Stimulated activated CD8-positive, alpha-beta memory T cell treated with anti-CD3 and anti-CD28 coated beads, Interleukin-12 subunit alpha, Interleukin-12 subunit beta, amount 100 ng/mL, for 1 hour (primary cell): ENCODE measurements around the gene RDH16.
"Not testable (repeated sequence)": the region's sequence is repeated elsewhere in the genome, so short reads cannot be mapped to it uniquely, and the experiment has no call there.

Experiments
- DNase-seq: peaks from one replicate; pipeline ENCODE4 v3.0.0-alpha.2; 2020; ENCODE audit warnings: low read depth

RDH16 gene

DNA sequence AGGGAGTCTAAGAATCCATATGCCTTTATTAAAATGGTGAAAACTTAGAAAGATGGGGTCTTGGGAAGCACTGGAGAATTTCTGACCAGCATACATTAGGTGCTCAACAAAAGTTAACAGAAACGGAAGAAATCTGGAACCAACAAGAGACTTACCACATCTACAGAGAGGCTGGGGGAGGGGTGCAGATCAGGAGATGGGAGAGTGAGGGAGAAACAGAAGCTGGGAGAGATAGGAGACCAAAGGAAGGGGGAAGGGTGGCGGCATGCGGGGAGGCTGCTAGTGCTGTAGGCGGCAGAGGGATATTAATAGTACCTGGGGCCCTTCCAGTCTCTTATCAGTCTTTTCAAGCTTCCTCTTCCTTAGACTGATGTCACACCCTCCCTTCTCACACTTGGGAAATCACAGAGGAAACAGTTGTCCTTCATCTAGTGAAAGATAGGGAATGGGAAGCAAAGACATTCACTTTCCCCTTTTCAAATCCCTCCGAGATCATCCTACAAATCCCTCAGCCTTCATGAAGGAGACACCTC lies 30.9 kb upstream of the RDH16 start:
- DNase-seq: no peak

DNA sequence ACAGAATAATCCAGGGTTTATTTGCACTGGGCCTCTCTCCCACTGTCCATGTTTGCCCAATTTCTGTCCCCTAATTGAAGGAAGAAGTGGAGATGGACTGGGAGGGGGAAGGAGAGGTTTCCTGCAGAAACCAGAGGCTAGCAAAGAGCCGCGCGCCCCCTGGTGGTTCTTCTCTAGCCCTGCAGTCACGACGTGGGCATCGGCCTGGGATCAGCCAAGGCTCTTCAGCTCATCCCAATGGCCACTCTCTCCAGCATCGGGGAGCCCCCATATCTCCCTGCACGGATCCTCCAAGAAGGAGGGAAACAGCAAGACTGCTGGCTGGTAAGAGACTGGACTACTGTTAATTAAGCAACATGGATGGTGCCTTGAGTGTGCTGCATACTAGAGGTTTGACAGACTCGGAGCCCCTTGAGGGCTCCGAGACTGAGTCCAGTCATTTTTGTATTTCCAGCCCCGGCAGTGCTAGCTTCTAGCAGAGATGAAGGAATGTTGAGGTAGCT lies 30.2 kb upstream of the RDH16 start:
- peak; percentile 66 for DNase-seq

DNA sequence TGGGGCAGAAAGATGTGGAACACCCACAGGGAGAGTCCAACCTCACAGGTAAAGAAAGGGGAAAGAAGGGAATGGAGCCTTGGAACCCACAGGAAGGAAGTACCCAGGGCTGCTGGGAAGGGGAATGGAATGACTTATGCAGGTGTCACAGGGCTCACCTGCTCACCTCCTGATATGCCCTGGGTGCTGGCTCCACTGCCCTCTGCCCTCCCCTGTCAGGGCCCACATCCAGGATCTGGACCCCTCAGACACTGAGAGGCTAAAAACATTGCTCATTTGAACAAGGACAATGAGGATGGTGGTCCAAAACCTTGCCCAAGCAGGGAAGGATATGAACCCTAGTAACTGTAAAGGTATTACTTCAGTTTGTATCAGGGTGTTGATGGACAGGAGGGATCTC lies 29.6 kb upstream of the RDH16 start:
- DNase-seq: no peak

DNA sequence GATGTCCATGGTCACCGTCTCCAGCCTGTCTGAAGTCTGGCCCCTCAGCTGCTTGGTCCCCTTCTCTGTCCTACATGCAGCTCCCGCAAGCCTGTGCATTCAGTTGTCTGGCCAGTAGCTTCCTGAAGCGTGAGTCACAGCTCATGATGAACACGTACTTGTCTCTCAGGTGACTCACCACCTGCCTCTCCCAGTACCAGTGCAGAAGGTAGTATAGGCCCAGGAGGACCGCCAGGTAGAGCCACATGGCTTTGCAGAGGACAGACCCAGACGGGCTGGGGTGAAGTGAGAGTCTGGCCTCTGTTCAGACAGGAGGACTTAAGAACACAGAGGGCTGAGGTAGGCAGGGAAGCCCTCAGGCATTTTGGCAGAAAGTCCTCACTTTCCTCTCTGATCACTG lies 28.3 kb upstream of the RDH16 start:
- not testable (repeated sequence) for DNase-seq

DNA sequence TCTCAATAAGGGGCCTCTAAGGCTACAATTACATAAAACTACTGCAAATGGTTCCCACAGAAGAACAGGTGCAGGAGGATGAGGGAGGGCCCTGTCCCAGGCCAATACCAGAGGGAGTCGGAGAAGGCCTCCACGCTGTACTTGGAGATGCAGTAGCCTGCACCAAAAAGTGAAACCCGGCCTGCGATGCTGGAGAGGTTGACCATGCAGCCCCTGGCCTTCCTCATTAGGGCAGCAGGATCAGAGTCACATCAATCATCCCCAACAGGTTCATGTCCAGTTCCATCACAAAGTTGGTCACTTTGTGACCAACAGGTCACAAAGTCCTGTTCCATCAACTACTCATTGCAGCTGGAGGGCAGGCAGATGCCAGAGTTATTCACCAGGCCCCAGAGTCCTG lies 26.0 kb upstream of the RDH16 start:
- no peak for DNase-seq

DNA sequence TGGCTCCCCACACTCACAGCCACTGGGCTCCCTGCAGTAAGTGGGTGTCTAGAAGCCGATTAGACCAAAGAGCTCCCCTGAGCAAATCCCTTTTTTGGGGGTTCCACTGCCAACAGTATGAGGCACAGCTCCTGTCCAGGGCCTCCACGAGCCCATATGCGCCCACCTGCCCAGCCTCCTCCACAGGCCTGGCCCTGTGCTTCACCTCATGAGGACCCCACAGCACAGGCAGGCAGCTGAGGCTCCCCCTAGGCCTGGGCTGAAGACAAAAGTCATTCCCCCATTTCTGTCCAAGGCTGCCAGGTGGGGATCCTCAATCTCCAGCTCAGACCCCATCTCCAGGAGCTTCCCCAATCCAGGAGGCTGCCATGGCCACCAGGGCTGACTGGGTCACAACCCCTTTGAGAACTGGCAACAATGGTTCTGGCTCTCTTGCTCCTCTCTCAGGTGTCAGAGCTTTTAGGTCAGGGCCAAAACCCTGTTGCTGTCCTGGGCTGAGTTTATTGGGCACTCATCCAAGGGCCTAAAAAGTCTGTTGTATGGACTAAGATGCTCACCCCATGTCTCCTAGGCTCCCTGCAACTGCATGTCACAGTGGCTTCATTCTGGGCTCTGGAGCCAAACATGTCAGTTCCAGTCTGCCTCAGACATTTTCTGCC lies 25.3 kb upstream of the RDH16 start:
- DNase-seq: not testable (repeated sequence)

DNA sequence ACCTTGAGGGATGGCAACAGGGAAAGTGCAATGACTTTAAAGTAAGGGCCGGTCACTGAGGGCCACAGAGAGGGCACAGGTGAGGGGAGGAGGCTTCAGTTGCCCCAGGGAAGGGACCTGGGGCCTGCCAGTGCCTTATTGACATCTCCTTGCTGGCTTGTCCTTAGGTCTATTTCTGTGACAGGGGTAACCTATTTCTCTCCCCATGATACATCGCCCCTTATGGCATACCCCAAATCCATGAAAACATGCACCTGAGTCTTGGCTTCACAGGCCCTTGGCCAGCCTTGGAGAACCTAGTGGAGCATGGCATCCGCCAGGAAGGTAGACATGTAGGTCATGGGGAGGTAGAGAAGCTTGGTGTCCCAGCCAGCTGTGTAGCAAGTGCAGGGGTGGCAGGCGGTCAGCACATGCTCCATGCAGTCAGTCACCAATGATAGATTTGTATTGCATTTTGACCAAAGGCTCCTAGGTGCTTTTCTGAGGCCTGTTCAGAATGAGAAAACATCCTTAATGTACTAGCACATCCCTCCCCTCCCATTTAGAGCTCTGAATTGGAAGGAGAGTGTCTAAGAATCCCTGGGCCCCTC lies 23.6 kb upstream of the RDH16 start:
- DNase-seq: no peak

DNA sequence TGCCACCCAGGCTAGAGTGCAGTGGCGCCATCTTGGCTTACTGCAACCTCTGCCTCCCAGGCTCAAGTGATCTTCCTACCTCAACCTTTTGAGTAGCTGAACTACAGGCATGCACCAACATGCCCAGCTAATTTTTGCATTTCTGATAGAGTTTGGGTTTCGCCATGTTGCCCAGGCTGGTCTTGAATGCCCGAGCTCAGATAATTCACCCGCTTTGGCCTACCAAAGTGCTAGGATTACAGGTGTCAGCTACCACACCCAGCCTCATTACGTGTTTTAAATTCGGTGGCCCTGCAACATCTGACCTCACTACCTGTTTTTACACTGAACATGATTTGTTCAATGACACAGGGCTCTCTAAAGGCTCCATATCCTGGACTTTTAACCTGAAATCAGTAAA lies 22.9 kb upstream of the RDH16 start:
- no peak for DNase-seq

DNA sequence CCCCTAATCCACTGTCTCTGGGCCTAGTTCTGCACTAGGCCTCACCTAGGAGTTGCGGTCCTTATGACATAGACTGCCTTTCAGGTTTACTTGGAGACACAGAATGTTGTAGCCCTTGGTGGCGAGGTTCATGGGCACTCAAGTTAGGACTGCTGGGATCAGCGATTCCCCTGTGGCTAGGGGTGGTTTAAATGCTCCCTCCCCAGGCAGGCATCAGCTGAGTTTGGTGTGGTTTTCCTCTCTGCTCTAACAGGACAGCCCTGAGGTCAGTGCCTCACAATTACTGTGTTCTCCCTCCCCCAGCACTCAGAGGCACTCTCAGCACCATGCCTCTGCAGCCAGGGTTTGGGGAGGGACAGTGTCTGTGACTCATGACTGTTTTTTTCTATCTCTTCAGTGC lies 22.2 kb upstream of the RDH16 start:
- no peak for DNase-seq

DNA sequence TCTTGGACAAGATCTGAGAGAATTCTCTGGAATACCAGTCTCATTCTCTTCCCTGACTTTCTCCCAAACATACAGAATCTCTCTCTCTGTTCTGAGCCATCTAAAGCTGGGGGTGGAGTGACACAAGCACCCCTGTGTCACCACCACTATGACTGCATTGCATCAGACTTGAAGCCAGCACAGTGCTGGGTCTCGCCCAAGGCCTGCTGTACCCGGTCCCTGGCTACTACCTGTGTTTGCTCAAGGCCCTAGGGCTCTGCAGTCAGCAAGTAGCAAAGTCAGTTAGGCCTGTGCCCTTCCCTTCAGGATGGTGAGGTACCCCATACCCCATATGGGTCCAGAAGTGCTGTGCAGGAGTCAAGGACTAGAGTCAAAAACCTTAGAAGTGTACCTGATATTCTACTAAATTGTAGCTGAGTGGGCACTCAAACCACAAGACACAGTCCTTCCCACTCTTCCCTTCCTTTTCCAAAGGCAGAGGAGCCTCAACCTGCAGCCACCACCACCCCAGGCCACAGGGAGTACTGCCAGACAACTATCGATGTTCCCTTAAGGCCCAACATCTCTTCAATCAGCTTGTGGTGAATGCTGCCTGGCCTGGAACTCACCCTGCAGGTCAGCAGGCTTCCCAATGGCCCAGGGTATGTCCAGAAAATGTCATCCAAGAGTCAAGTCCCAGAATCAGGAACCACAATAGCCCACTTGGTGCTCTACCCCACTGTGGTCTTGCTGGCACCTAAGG lies 21.2 kb upstream of the RDH16 start:
- DNase-seq: no peak

DNA sequence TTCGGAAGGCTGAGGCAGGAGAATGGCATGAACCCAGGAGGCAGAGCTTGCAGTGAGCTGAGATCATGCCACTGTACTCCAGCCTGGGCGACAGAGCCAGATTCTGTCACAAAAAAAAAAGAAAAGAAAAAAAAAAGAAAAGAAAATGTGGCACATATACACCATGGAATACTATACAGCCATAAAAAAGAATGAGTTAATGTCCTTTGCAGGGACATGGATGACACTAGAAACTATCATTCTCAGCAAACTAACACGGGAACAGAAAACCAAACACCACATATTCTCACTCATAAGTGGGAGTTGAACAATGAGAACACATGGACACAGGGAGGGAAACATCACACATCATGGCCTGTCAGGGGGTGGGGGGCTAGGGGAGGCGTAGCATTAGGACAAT lies 20.0 kb upstream of the RDH16 start:
- not testable (repeated sequence) for DNase-seq

DNA sequence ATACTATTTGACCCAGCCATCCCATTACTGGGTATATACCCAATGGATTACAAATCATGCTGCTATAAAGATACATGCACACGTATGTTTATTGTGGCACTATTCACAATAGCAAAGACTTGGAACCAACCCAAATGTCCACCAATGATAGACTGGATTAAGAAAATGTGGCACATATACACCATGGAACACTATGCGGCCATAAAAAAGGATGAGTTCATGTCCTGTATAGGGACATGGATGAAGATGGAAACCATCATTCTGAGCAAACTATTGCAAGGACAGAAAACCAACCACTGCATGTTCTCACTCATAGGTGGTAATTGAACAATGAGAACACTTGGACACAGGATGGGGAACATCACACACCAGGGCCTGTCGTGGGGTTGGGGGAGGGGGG lies 16.8 kb upstream of the RDH16 start:
- DNase-seq: not testable (repeated sequence)

DNA sequence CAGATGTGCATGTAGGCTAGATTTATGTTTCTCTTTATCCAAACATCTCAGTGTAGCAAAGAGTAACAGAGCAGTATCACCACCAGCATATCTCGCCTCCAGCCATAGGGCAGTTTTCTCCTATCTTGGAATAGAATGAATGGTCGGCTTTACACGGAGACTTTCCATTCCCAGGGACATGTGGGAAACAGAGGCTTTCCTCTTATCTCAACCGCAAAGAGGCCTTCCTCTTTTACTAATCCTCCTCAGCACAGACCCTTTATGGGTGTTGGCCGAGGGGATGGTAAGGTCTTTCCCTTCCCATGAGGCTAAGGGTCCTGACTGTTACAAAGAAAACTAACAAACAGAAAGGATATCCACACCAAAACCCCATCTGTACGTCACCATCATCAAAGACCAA lies 11.5 kb upstream of the RDH16 start:
- DNase-seq: not testable (repeated sequence)

DNA sequence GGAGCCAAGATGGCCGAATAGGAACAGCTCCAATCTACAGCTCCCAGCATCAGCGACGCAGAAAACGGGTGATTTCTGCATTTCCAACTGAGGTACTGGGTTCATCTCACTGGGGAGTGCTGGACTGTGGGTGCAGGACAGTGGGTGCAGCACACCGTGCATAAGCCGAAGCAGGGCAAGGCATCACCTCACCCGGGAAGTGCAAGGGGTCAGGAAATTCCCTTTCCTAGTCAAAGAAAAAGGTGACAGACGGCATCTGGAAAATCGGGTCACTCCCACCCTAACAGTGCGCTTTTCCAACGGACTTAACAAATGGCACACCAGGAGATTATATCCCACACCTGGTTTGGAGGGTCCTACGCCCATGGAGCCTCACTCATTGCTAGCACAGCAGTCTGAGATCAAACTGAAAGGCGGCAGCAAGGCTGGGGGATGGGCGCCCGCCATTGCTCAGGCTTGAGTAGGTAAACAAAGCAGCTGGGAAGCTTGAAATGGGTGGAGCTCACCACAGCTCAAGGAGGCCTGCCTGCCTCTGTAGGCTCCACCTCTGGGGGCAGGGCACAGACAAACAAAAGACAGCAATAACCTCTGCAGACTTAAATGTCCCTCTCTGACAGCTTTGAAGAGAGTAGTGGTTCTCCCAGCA lies 8.7 kb upstream of the RDH16 start:
- DNase-seq: not testable (repeated sequence)

DNA sequence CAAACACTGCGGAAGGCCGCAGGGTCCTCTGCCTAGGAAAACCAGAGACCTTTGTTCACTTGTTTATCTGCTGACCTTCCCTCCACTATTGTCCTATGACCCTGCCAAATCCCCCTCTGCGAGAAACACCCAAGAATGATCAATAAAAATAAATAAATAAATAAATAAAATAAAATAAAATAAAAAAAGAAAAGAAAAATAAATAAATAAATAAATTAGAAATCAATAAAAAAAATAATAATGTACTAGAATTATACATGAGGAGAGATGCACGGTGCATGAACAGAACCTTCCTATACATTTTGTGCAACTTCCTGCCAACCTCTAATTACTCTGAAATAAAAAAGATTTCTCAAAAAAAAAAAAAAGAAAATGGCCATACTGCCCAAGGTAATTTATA lies 7.7 kb upstream of the RDH16 start:
- not testable (repeated sequence) for DNase-seq

DNA sequence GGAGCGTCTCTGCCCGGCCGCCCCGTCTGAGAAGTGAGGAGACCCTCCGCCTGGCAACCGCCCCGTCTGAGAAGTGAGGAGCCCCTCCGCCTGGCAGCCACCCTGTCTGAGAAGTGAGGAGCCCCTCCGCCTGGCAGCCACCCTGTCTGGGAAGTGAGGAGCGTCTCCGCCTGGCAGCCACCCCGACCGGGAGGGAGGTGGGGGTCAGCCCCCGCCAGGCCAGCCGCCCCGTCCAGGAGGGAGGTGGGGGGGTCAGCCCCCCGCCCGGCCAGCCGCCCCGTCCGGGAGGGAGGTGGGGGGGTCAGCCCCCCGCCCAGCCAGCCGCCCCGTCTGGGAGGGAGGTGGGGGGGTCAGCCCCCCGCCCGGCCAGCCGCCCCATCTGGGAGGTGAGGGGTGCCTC lies 6.1 kb upstream of the RDH16 start:
- DNase-seq: not testable (repeated sequence)

DNA sequence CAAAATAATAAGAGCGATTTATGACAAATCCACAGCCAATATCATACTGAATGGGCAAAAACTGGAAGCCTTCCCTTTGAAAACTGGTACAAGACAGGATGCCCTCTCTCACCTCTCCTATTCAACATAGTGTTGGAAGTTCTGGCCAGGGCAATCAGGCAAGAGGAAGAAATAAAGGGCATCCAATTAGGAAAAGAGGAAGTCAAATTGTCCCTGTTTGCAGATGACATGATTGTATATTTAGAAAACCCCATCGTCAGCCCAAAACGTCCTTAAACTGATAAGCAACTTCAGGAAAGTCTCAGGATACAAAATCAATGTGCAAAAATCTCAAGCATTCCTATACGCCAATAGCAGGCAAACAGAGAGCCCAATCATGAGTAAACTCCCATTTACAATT lies 4.8 kb upstream of the RDH16 start:
- not testable (repeated sequence) for DNase-seq

DNA sequence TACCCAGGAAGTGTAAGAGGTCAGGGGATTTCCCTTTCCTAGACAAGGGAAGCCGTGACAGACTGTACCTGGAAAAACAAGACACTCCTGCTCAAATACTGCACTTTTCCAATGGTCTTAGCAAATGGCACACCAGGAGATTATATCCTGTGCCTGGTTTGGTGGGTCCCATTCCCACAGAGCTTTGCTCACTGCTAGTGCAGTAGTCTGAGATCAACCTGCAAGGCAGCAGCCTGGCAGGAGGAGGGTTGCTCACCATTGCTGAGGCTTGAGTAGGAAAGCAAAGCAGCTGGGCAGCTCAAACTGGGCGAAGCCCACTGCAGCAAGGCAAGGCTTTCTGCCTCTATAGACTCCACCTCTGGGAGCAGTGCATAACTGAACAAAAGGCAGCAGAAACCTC lies 1.0 kb upstream of the RDH16 start:
- DNase-seq: no peak

DNA sequence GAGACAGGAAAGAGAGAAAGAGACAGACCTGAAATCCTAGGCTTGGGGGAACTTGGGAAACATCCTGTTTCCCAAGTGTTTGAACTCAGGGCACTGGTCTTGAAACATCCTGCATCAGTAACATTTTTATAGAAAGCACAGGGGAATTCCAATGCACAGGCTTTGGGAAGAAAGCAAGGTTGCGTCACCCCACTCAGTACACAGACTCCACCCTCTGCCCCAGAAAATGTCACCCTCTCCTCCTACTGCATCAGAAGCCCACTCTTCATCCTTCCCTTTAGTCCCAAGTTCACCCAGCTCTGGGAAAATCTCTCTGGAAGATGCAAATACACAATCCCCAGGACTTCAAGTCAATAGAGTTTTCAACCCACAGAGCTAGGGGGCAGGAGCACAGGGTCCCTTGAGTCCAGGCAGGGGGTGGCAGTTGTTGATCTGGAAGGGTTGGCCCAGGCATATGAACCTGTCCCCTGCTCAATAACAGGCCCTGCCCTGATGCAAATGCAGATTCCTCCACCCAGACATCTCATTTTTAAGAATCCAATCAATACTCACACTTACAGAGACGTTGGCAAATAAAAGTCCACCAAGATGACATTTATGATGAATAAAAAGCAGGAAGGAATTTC lies 1.7 kb downstream of the RDH16 start:
- DNase-seq: no peak

DNA sequence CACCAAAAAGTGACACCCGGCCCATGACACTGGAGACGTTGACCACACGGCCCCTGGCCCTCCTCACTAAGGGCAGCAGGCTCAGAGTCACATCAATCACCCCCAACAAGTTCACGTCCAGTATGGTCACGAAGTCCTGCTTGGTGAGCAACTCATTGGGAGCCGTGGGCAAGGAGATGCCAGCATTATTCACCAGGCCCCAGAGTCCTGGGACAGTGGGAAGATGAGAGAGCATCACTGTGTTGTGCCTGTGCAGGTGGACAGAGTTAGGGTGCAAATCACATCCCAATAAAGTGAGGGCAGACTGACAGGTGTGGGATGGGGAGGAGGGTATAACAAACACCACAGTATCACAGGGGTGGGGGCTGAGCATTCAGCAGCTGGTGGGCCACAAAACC lies 2.5 kb downstream of the RDH16 start:
- DNase-seq: no peak

DNA sequence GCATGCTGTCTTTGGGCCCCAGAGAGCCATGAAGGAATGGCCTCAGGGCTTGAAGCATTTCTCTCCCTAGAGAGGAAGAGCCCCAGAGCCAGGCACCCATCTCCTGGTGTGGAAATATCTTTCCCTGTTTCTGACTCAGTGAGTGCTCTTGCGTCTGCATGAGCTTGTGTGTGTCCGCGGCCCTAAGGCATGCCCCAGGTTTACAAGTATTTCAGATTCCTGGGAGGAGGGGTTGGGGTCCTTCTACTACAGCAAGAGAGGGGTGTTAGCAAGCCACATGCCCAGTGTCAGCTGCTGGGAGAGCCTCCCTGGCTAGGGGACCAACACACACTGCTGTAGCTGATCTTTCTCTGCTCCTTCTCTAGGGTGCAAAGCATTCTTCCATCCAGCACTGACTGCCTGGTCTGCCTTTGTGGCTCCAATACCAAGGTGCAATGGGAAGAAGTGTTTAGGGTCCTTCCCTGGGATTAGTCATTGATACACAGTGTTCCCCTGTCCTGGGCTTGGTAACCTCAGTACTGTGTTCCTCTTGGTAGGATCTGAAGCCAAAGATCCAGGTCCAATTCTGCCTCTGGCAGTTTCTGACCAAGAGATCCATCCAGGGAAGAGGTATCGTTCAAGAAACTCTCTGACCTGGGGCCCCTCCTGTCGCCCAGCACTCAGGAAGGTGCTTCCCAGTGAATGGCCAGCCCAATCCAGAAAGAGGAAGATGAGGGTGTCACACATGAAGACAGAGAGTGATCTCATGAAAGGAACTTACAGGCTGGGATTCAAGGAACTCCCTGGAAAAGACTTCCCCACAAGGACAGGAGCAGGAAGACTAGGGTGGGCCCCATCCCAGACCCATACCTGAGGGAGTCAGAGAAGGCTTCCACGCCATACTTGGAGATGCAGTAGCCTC lies 3.1 kb downstream of the RDH16 start:
- DNase-seq: no peak
